AG04450 (cell line): ENCODE results near the gene MYPN. TPM values are rescaled to one million over a fixed set of nuclear protein-coding genes. Genes with fewer than 3 reads are reported as not detected.
A peak's percentile ranks its signal among the peaks of the same experiment; 100 is the strongest.

Source experiments
- CTCF ChIA-PET: fragments of 300-600, 350-600 bp; formaldehyde crosslinking; extraction: SDS; loops from one replicate; lab custom pipeline; 2022; ENCODE audit warnings: antibody characterized with exemption, inconsistent platforms; lab: Charles Lee
- POLR2A ChIA-PET: fragments of 350-600 bp; formaldehyde crosslinking; extraction: SDS; loops from one replicate; lab custom pipeline; 2021; ENCODE audit warnings: antibody characterized with exemption, inconsistent platforms; lab: Yijun Ruan, JAX
- DNase-seq: peaks from one replicate; pipeline ENCODE4 v3.0.0-alpha.2; 2011; ENCODE audit warnings: low read depth, low spot score
- H3K27ac ChIP-seq: one replicate; pipeline ENCODE4 v1.5.1; 2012; ENCODE audit warnings: low read depth, low read length, control low read depth
- H3K27me3 ChIP-seq: one replicate; pipeline ENCODE4 v1.6.0; 2012; ENCODE audit warnings: low read length; ENCODE audit not compliant: control insufficient read depth, insufficient read depth
- H3K4me3 ChIP-seq: 2 replicates; pipeline ENCODE4 v1.5.1; 2011; ENCODE audit warnings: mild to moderate bottlenecking, low read depth, low read length, control low read depth
- H3K9me3 ChIP-seq: 2 replicates; pipeline ENCODE4 v1.5.1; 2012; ENCODE audit warnings: low read length; ENCODE audit not compliant: control insufficient read depth, insufficient read depth
- CTCF ChIP-seq: IDR thresholded peaks from 2 replicates; pipeline ENCODE4 v1.5.1; 2011; ENCODE audit warnings: low read depth, low read length, control low read depth, inconsistent platforms
- polyA plus RNA-seq: library from polyadenylated mRNA; depleted of rRNA; stranded (reverse); fragments of >200 nt; gene quantifications from 2 replicates; pipeline ENCODE4 v1.2.3, GENCODE V29; 2011

The MYPN gene
- polyA plus RNA-seq, 1 experiment = 2.9 TPM

GRCh38 chr10:68133523-68133922 lies 24.2 kb downstream of the MYPN start:
- CTCF ChIA-PET = interaction anchor here (0.9 kb wide), 1 partner anchor 23 kb away, joined by 6 read pairs; no protein-coding TSS in a partner anchor
- Histone ChIP-seq H3K27ac (no peak overlapping the region), H3K9me3 (no peaks in the 10 kb centered on the region), H3K27me3 (no peaks in the 10 kb centered on the region), H3K4me3 (no peak overlapping the region)
- POLR2A ChIA-PET = no interaction called here
- no peak for TF ChIP-seq CTCF
- DNase-seq = no peak

- no peak for DNase-seq
- CTCF ChIA-PET = interaction anchor here (0.8 to 1.1 kb wide), 2 partner anchors 23 to 78 kb away, joined by 4 read pairs; no protein-coding TSS in a partner anchor
- POLR2A ChIA-PET = no interaction called here
- no peak overlapping the region for H3K4me3 ChIP-seq
- no peak overlapping the region for H3K27ac ChIP-seq
- no peaks in the 10 kb centered on the region for H3K9me3 ChIP-seq
- H3K27me3 ChIP-seq = no peaks in the 10 kb centered on the region
- TF ChIP-seq CTCF = no peak
Observed at GRCh38 chr10:68135362-68135761, 26.1 kb downstream of the MYPN start.

- peak overlapping the region; percentile 95 for H3K27ac ChIP-seq
- no peak for TF ChIP-seq CTCF
- H3K4me3 ChIP-seq = no peak overlapping the region; the same call in 1 of the 2 replicates
- H3K27me3 ChIP-seq = no peaks in the 10 kb centered on the region
- CTCF ChIA-PET = interaction anchor here (0.5 to 1.1 kb wide), 3 partner anchors 20 to 77 kb away, joined by 3 to 4 read pairs (median 4); no protein-coding TSS in a partner anchor
- no peak for DNase-seq
- no peaks in the 10 kb centered on the region for H3K9me3 ChIP-seq
- POLR2A ChIA-PET = interaction anchor here (0.8 kb wide), 1 partner anchor 19 kb away, joined by 3 read pairs; no protein-coding TSS in a partner anchor
Observed at GRCh38 chr10:68135922-68136792, 26.9 kb downstream of the MYPN start.

- TF ChIP-seq CTCF = no peak
- Histone ChIP-seq H3K27me3 (no peaks in the 10 kb centered on the region), H3K9me3 (no peaks in the 10 kb centered on the region), H3K27ac (no peak overlapping the region), H3K4me3 (no peak overlapping the region)
- ChIA-PET POLR2A (no interaction called here), CTCF (interaction anchor here (0.5 to 0.6 kb wide), 2 partner anchors 19 to 211 kb away, joined by 3 to 5 read pairs; no protein-coding TSS in a partner anchor)
- DNase-seq = no peak
Observed at GRCh38 chr10:68137171-68137570, 27.9 kb downstream of the MYPN start.

- ChIA-PET CTCF (no interaction called here), POLR2A (no interaction called here)
- no peak overlapping the region for H3K27ac ChIP-seq
Observed at GRCh38 chr10:68138526-68138925, 29.2 kb downstream of the MYPN start.

More at GRCh38 chr10:68138526-68138925, 29.2 kb downstream of the MYPN start:
- H3K4me3 ChIP-seq = no peak overlapping the region
- no peak for TF ChIP-seq CTCF
- no peaks in the 10 kb centered on the region for H3K9me3 ChIP-seq
- no peaks in the 10 kb centered on the region for H3K27me3 ChIP-seq
- no peak for DNase-seq
